CD4-positive, CD25-positive, alpha-beta regulatory T cell (primary cell): Measurements from ENCODE around the gene PTPRN2. TPM values are rescaled to one million over a fixed set of nuclear protein-coding genes. Genes with fewer than 3 reads are reported as not detected.
"Not testable (repeated sequence)": the region's sequence is repeated elsewhere in the genome, so short reads cannot be mapped to it uniquely, and the experiment has no call there.

ENCODE experiments used
- ATAC-seq, 2 donors: fragments of 150-1000 bp; cut with Tn5 transposase; one replicate each; pipeline ENCODE4 v1.10.0; 2021; ENCODE audit warnings: low read depth in 2 of 2, moderate number of reproducible peaks in 2 of 2, moderate library complexity in 1 of 2
- DNase-seq, 3 donors: peaks; one replicate each; pipeline versions ENCODE4 v3.0.0 to v3.0.0-alpha.2; 2012 to 2022; ENCODE audit warnings: mixed read lengths in 1 of 3
- H3K27ac ChIP-seq: one replicate; pipeline ENCODE4 v1.7.0; 2013; ENCODE audit warnings: mild to moderate bottlenecking, low read length; ENCODE audit not compliant: insufficient read depth, poor library complexity, severe bottlenecking
- H3K27me3 ChIP-seq: one replicate; pipeline ENCODE4 v1.7.0; 2013; ENCODE audit warnings: low read length; ENCODE audit not compliant: control insufficient read depth, insufficient read depth
- H3K36me3 ChIP-seq: one replicate; pipeline ENCODE4 v1.7.0; 2013; ENCODE audit warnings: mild to moderate bottlenecking, low read length, moderate library complexity; ENCODE audit not compliant: control insufficient read depth, insufficient read depth
- H3K4me1 ChIP-seq: 2 replicates; pipeline ENCODE4 v1.7.0; 2013; ENCODE audit warnings: mild to moderate bottlenecking, low read length; ENCODE audit not compliant: insufficient read depth, control insufficient read depth, poor library complexity, severe bottlenecking
- H3K4me3 ChIP-seq: one replicate; pipeline ENCODE4 v1.7.0; 2013; ENCODE audit warnings: low read depth, mild to moderate bottlenecking, low read length, moderate library complexity
- H3K9me3 ChIP-seq, 2 experiments: 1 replicate in 1 of 2; 2 replicates in 1 of 2; pipeline ENCODE4 v1.7.0; 2013; ENCODE audit warnings: low read length in 2 of 2, mild to moderate bottlenecking in 1 of 2, moderate library complexity in 1 of 2; ENCODE audit not compliant: control insufficient read depth in 2 of 2
- H3K27ac Mint-ChIP-seq, 3 donors: one replicate each; pipeline ENCODE4 v1.8.0; 2020 to 2022; ENCODE audit warnings: mild to moderate bottlenecking in 3 of 3, mixed read lengths in 3 of 3, moderate library complexity in 2 of 3
- H3K27me3 Mint-ChIP-seq: one replicate; pipeline ENCODE4 v1.8.0; 2022; ENCODE audit warnings: mild to moderate bottlenecking, mixed read lengths
- H3K36me3 Mint-ChIP-seq: one replicate; pipeline ENCODE4 v1.8.0; 2020; ENCODE audit warnings: mixed read lengths
- H3K4me1 Mint-ChIP-seq, 4 donors: one replicate each; pipeline ENCODE4 v1.8.0; 2020 to 2022; ENCODE audit warnings: mixed read lengths in 4 of 4, mild to moderate bottlenecking in 1 of 4
- H3K4me3 Mint-ChIP-seq, 4 donors: one replicate each; pipeline ENCODE4 v1.8.0; 2020 to 2022; ENCODE audit warnings: mild to moderate bottlenecking in 4 of 4, mixed read lengths in 4 of 4, moderate library complexity in 3 of 4
- H3K9me3 Mint-ChIP-seq, 7 donors: one replicate each; pipeline ENCODE4 v1.8.0; 2020 to 2022; ENCODE audit warnings: mixed read lengths in 7 of 7, mild to moderate bottlenecking in 3 of 7, moderate library complexity in 2 of 7
- polyA plus RNA-seq, 4 donors: library from polyadenylated mRNA; unstranded; fragments of 300-500 nt; fragmentation: Illumina TruSeq; gene quantifications; one replicate each; pipeline ENCODE4 v1.2.3, GENCODE V29; 2021
- total RNA-seq: library from RNA; stranded (reverse); gene quantifications from one replicate; pipeline ENCODE4 v1.2.3, GENCODE V29; 2022

Gene PTPRN2
- total and polyA plus RNA-seq, 5 donors from 2014 or later, result 1.6 to 4.7 (median 2.7) TPM

GRCh38 chr7:157735826-157736225 lies 851.8 kb downstream of the PTPRN2 start:
- no peak overlapping the region for H3K27ac Mint-ChIP-seq
- H3K27me3 Mint-ChIP-seq, result peaks cover 14% of the 10 kb centered on the region
- peaks cover 0 to 3% (median 0%) of the 10 kb centered on the region in 7 donors for H3K9me3 Mint-ChIP-seq
- no peak for ATAC-seq
- no peak overlapping the region for H3K4me3 Mint-ChIP-seq
- Histone ChIP-seq H3K27me3 (no peaks in the 10 kb centered on the region), H3K4me1 (no peaks in the 10 kb centered on the region), H3K36me3 (no peaks in the 10 kb centered on the region), H3K4me3 (no peak overlapping the region), H3K9me3 (no peaks in the 10 kb centered on the region), H3K27ac (no peak overlapping the region)
- no peak for DNase-seq
- peaks cover 0 to 4% (median under 1%) of the 10 kb centered on the region in 4 donors for H3K4me1 Mint-ChIP-seq
- H3K36me3 Mint-ChIP-seq, result no peaks in the 10 kb centered on the region

- H3K27me3 Mint-ChIP-seq, result peaks cover 14% of the 10 kb centered on the region
- peaks cover 0 to 4% (median under 1%) of the 10 kb centered on the region in 4 donors for H3K4me1 Mint-ChIP-seq
- no peak for DNase-seq
- no peaks in the 10 kb centered on the region for H3K27me3 ChIP-seq
- no peak overlapping the region for H3K4me3 Mint-ChIP-seq
- H3K36me3 ChIP-seq, result no peaks in the 10 kb centered on the region
- no peak overlapping the region for H3K27ac Mint-ChIP-seq
- H3K9me3 ChIP-seq, result no peaks in the 10 kb centered on the region
- H3K4me3 ChIP-seq, result no peak overlapping the region
- H3K36me3 Mint-ChIP-seq, result no peaks in the 10 kb centered on the region
- H3K9me3 Mint-ChIP-seq, result peaks cover 0 to 3% (median 0%) of the 10 kb centered on the region in 7 donors
- ATAC-seq, result no peak
- no peaks in the 10 kb centered on the region for H3K4me1 ChIP-seq
- H3K27ac ChIP-seq, result no peak overlapping the region
Measured at GRCh38 chr7:157734676-157735640, 852.7 kb downstream of the PTPRN2 start.

GRCh38 chr7:157733760-157734395 lies 853.7 kb downstream of the PTPRN2 start:
- H3K36me3 Mint-ChIP-seq, H3K27ac Mint-ChIP-seq, H3K27ac ChIP-seq, DNase-seq, H3K4me3 ChIP-seq, H3K36me3 ChIP-seq, ATAC-seq, H3K4me1 ChIP-seq, H3K27me3 ChIP-seq, H3K9me3 Mint-ChIP-seq, H3K4me3 Mint-ChIP-seq, H3K4me1 Mint-ChIP-seq, H3K9me3 ChIP-seq: not testable (repeated sequence)
- H3K27me3 Mint-ChIP-seq, result peaks cover 14% of the 10 kb centered on the region

GRCh38 chr7:157731126-157731525 lies 856.5 kb downstream of the PTPRN2 start:
- Histone ChIP-seq H3K27me3 (no peaks in the 10 kb centered on the region), H3K4me3 (no peak overlapping the region), H3K9me3 (no peaks in the 10 kb centered on the region), H3K36me3 (no peaks in the 10 kb centered on the region), H3K4me1 (no peaks in the 10 kb centered on the region), H3K27ac (no peak overlapping the region)
- Mint-ChIP-seq H3K9me3 (peaks cover 0 to 2% (median 0%) of the 10 kb centered on the region in 7 donors), H3K4me1 (no peaks in the 10 kb centered on the region), H3K27ac (no peak overlapping the region), H3K27me3 (no peaks in the 10 kb centered on the region), H3K4me3 (no peak overlapping the region), H3K36me3 (no peaks in the 10 kb centered on the region)
- ATAC-seq (no peak), DNase-seq (no peak)

GRCh38 chr7:157730614-157731013 lies 857.0 kb downstream of the PTPRN2 start:
- no peaks in the 10 kb centered on the region for H3K4me1 Mint-ChIP-seq
- H3K27ac ChIP-seq, result no peak overlapping the region
- no peaks in the 10 kb centered on the region for H3K27me3 ChIP-seq
- H3K9me3 Mint-ChIP-seq, result peaks cover 0 to 2% (median 0%) of the 10 kb centered on the region in 7 donors
- no peak for ATAC-seq
- no peaks in the 10 kb centered on the region for H3K36me3 ChIP-seq
- no peaks in the 10 kb centered on the region for H3K27me3 Mint-ChIP-seq
- H3K4me3 Mint-ChIP-seq, result no peak overlapping the region
- no peaks in the 10 kb centered on the region for H3K36me3 Mint-ChIP-seq
- no peaks in the 10 kb centered on the region for H3K9me3 ChIP-seq
- H3K27ac Mint-ChIP-seq, result no peak overlapping the region
- H3K4me1 ChIP-seq, result no peaks in the 10 kb centered on the region
- no peak for DNase-seq
- H3K4me3 ChIP-seq, result no peak overlapping the region

- peaks cover under 1% of the 10 kb centered on the region for H3K27me3 Mint-ChIP-seq
- ATAC-seq (no peak), DNase-seq (no peak)
- H3K27ac Mint-ChIP-seq, result peak overlapping the region in 1 of 3 donors; percentile 20
- no peak overlapping the region for H3K27ac ChIP-seq
- H3K4me1 Mint-ChIP-seq, result no peaks in the 10 kb centered on the region
- H3K36me3 ChIP-seq, result no peaks in the 10 kb centered on the region
- no peak overlapping the region for H3K4me3 ChIP-seq
- no peak overlapping the region for H3K4me3 Mint-ChIP-seq
- H3K4me1 ChIP-seq, result no peaks in the 10 kb centered on the region
- H3K27me3 ChIP-seq, result no peaks in the 10 kb centered on the region
- H3K9me3 Mint-ChIP-seq, result peaks cover 0 to 2% (median 0%) of the 10 kb centered on the region in 7 donors
- no peaks in the 10 kb centered on the region for H3K9me3 ChIP-seq
- H3K36me3 Mint-ChIP-seq, result no peaks in the 10 kb centered on the region
Measured at GRCh38 chr7:157729566-157729965, 858.1 kb downstream of the PTPRN2 start.

GRCh38 chr7:157727964-157728615 lies 859.5 kb downstream of the PTPRN2 start:
- Histone ChIP-seq H3K4me1 (no peaks in the 10 kb centered on the region), H3K27ac (no peak overlapping the region), H3K27me3 (no peaks in the 10 kb centered on the region), H3K36me3 (no peaks in the 10 kb centered on the region), H3K4me3 (no peak overlapping the region), H3K9me3 (no peaks in the 10 kb centered on the region)
- DNase-seq, result no peak
- no peak for ATAC-seq
- no peaks in the 10 kb centered on the region for H3K4me1 Mint-ChIP-seq
- H3K4me3 Mint-ChIP-seq, result no peak overlapping the region
- H3K27ac Mint-ChIP-seq, result no peak overlapping the region
- H3K36me3 Mint-ChIP-seq, result no peaks in the 10 kb centered on the region
- H3K9me3 Mint-ChIP-seq, result peaks cover 0 to 4% (median 0%) of the 10 kb centered on the region in 7 donors
- peaks cover 7% of the 10 kb centered on the region for H3K27me3 Mint-ChIP-seq
